ENCODE results near the gene PDE4B.

DNA sequence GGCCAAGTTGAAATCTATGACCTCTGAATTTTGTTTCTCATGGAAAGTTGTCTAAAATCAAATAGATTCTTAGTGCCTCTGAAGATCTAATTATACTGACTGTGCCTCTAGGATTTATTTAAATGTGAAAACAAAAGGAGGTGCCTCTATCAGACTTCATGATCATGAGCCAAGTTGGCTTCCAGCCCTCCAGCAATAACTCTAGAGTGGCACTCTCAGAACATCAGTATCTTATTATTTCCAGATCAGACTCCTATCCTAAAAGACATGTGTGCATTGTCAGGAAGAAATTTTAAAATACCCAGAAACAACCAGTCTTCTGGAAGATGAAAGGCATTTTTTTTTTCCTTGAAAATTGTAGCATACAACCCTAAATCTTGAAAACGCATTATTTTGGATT lies 368.0 kb downstream of the PDE4B start:
- TF ChIP-seq EZH2 (IDR thresholded peaks at IDR 0.05; ENCODE audit: borderline replicate concordance, control insufficient read depth, low read depth, low read length) = no peak
- no peak for TF ChIP-seq POLR2A (IDR thresholded peaks at IDR 0.05; ENCODE audit: low read depth, low read length)
- TF ChIP-seq ASH2L (IDR thresholded peaks at IDR 0.05; ENCODE audit: borderline replicate concordance, low read depth) = no peak
- no peak for TF ChIP-seq EP300 (IDR thresholded peaks at IDR 0.05; ENCODE audit: borderline replicate concordance in 1 of 2, control insufficient read depth in 1 of 2, low read depth in 2 of 2, low read length in 2 of 2)
- TF ChIP-seq, protein P1, sequence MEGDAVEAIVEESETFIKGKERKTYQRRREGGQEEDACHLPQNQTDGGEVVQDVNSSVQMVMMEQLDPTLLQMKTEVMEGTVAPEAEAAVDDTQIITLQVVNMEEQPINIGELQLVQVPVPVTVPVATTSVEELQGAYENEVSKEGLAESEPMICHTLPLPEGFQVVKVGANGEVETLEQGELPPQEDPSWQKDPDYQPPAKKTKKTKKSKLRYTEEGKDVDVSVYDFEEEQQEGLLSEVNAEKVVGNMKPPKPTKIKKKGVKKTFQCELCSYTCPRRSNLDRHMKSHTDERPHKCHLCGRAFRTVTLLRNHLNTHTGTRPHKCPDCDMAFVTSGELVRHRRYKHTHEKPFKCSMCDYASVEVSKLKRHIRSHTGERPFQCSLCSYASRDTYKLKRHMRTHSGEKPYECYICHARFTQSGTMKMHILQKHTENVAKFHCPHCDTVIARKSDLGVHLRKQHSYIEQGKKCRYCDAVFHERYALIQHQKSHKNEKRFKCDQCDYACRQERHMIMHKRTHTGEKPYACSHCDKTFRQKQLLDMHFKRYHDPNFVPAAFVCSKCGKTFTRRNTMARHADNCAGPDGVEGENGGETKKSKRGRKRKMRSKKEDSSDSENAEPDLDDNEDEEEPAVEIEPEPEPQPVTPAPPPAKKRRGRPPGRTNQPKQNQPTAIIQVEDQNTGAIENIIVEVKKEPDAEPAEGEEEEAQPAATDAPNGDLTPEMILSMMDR (IDR thresholded peaks at IDR 0.05 in 2 of 3, conservative IDR thresholded peaks at IDR 0.05 in 1 of 3; ENCODE audit: control insufficient read depth in 2 of 3, extremely low read depth in 1 of 3, insufficient read depth in 1 of 3, low read depth in 3 of 3, low read length in 3 of 3) = no peak
- TF ChIP-seq, protein P2, sequence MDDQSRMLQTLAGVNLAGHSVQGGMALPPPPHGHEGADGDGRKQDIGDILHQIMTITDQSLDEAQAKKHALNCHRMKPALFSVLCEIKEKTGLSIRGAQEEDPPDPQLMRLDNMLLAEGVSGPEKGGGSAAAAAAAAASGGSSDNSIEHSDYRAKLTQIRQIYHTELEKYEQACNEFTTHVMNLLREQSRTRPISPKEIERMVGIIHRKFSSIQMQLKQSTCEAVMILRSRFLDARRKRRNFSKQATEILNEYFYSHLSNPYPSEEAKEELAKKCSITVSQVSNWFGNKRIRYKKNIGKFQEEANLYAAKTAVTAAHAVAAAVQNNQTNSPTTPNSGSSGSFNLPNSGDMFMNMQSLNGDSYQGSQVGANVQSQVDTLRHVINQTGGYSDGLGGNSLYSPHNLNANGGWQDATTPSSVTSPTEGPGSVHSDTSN (IDR thresholded peaks at IDR 0.05; ENCODE audit: insufficient replicate concordance, low read depth, low read length) = no peak
- no peak for TF ChIP-seq CHD1 (IDR thresholded peaks at IDR 0.05; ENCODE audit: low read depth, low read length)
- TF ChIP-seq, protein P3, sequence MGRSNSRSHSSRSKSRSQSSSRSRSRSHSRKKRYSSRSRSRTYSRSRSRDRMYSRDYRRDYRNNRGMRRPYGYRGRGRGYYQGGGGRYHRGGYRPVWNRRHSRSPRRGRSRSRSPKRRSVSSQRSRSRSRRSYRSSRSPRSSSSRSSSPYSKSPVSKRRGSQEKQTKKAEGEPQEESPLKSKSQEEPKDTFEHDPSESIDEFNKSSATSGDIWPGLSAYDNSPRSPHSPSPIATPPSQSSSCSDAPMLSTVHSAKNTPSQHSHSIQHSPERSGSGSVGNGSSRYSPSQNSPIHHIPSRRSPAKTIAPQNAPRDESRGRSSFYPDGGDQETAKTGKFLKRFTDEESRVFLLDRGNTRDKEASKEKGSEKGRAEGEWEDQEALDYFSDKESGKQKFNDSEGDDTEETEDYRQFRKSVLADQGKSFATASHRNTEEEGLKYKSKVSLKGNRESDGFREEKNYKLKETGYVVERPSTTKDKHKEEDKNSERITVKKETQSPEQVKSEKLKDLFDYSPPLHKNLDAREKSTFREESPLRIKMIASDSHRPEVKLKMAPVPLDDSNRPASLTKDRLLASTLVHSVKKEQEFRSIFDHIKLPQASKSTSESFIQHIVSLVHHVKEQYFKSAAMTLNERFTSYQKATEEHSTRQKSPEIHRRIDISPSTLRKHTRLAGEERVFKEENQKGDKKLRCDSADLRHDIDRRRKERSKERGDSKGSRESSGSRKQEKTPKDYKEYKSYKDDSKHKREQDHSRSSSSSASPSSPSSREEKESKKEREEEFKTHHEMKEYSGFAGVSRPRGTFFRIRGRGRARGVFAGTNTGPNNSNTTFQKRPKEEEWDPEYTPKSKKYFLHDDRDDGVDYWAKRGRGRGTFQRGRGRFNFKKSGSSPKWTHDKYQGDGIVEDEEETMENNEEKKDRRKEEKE (IDR thresholded peaks at IDR 0.05) = no peak

All from GM12878 (cell line).